ENCODE results near the gene DHPS. TPM values are rescaled to one million over a fixed set of nuclear protein-coding genes. Genes with fewer than 3 reads are reported as not detected.

Gene DHPS
- total RNA-seq, 1 donor from 2014 or later = 70.5 TPM

DNA sequence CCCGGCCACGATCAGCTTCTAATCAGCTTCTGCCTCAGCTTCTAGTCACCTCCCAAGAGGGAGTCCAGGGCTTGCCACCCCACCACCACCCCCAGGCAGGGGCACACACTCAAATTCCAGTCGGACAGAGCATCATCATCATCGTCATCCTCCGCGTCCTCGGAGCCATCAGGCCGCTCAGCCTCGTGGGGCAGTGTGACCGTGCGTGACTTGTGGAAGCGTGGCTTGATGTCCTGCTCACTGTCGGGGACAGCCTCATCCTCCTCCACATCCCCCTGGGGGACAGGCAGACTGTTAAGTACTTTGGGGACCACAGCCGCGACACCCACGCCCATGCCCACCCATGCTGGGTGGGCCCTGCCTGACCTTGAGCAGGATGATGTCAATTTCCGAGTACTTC lies 29.5 kb upstream of the DHPS start:
- H3K36me3 ChIP-seq = peaks cover 91% of the 10 kb centered on the region
- no peaks in the 10 kb centered on the region for H3K4me1 ChIP-seq
- H3K9me3 ChIP-seq = no peaks in the 10 kb centered on the region
- no peaks in the 10 kb centered on the region for H3K27me3 ChIP-seq
- no peak for DNase-seq
- TF ChIP-seq, protein P1, sequence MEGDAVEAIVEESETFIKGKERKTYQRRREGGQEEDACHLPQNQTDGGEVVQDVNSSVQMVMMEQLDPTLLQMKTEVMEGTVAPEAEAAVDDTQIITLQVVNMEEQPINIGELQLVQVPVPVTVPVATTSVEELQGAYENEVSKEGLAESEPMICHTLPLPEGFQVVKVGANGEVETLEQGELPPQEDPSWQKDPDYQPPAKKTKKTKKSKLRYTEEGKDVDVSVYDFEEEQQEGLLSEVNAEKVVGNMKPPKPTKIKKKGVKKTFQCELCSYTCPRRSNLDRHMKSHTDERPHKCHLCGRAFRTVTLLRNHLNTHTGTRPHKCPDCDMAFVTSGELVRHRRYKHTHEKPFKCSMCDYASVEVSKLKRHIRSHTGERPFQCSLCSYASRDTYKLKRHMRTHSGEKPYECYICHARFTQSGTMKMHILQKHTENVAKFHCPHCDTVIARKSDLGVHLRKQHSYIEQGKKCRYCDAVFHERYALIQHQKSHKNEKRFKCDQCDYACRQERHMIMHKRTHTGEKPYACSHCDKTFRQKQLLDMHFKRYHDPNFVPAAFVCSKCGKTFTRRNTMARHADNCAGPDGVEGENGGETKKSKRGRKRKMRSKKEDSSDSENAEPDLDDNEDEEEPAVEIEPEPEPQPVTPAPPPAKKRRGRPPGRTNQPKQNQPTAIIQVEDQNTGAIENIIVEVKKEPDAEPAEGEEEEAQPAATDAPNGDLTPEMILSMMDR (IDR thresholded peaks at IDR 0.05) = no peak
- ATAC-seq = no peak
- intact Hi-C loops (cut with DNase I) = no loop called here
- no peak overlapping the region for H3K27ac ChIP-seq
- no peak overlapping the region for H3K4me3 ChIP-seq

- TF ChIP-seq, protein P1 (IDR thresholded peaks at IDR 0.05) = no peak
- ATAC-seq (no peak), DNase-seq (no peak)
- H3K27ac ChIP-seq = no peak overlapping the region
- H3K9me3 ChIP-seq = no peaks in the 10 kb centered on the region
- H3K4me3 ChIP-seq = no peak overlapping the region
- intact Hi-C loops (cut with DNase I) = no loop called here
- peaks cover 94% of the 10 kb centered on the region for H3K36me3 ChIP-seq
- H3K4me1 ChIP-seq = no peaks in the 10 kb centered on the region
- no peaks in the 10 kb centered on the region for H3K27me3 ChIP-seq
Measured at GRCh38 chr19:12708641-12709040, 27.0 kb upstream of the DHPS start.

DNA sequence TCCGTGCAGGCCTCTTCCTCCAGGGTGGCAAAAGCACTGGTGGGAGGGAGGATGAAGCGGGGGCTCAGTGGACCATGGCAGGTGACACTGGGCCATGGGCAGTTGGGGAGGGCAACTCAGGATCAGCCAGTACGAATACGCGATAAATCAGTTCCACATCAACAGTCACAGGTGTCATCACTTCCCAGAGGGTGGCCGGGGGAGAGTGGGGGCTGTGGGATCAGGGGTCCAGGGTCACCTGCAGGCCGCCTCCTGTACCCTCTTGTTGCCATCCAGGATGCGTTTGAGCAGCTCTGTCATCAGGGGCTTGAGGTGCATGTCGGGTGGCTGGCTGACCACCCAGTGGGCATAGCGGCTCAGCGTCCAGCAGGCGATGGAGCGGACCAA lies 24.6 kb upstream of the DHPS start:
- no peak overlapping the region for H3K4me3 ChIP-seq
- no peaks in the 10 kb centered on the region for H3K4me1 ChIP-seq
- no peaks in the 10 kb centered on the region for H3K9me3 ChIP-seq
- no peak overlapping the region for H3K27ac ChIP-seq
- H3K27me3 ChIP-seq = no peaks in the 10 kb centered on the region
- intact Hi-C loops (cut with DNase I) = no loop called here
- DNase-seq = no peak
- H3K36me3 ChIP-seq = peaks cover 98% of the 10 kb centered on the region
- TF ChIP-seq, protein P1 (IDR thresholded peaks at IDR 0.05) = no peak
- ATAC-seq = no peak

- H3K4me3 ChIP-seq = no peak overlapping the region
- no peak for DNase-seq
- H3K4me1 ChIP-seq = no peaks in the 10 kb centered on the region
- TF ChIP-seq, protein P1 (IDR thresholded peaks at IDR 0.05) = no peak
- peaks cover 98% of the 10 kb centered on the region for H3K36me3 ChIP-seq
- intact Hi-C loops (cut with DNase I) = no loop called here
- no peaks in the 10 kb centered on the region for H3K9me3 ChIP-seq
- no peak overlapping the region for H3K27ac ChIP-seq
- H3K27me3 ChIP-seq = no peaks in the 10 kb centered on the region
- ATAC-seq = no peak
Measured at GRCh38 chr19:12705654-12706331, 24.1 kb upstream of the DHPS start.

GRCh38 chr19:12705169-12705568 lies 23.5 kb upstream of the DHPS start:
- TF ChIP-seq, protein P1 (IDR thresholded peaks at IDR 0.05) = no peak

GRCh38 chr19:12703046-12703445 lies 21.4 kb upstream of the DHPS start:
- DNase-seq (no peak), ATAC-seq (no peak)
- H3K36me3 ChIP-seq = peaks cover 83% of the 10 kb centered on the region
- H3K9me3 ChIP-seq = no peaks in the 10 kb centered on the region
- TF ChIP-seq, protein P1 (IDR thresholded peaks at IDR 0.05) = no peak
- intact Hi-C loops (cut with DNase I) = no loop called here
- H3K27me3 ChIP-seq = no peaks in the 10 kb centered on the region
- H3K4me3 ChIP-seq = no peak overlapping the region
- H3K4me1 ChIP-seq = no peaks in the 10 kb centered on the region
- no peak overlapping the region for H3K27ac ChIP-seq

More at GRCh38 chr19:12705169-12705568, 23.5 kb upstream of the DHPS start:
- H3K4me3 ChIP-seq = no peak overlapping the region
- H3K27ac ChIP-seq = no peak overlapping the region
- intact Hi-C loops (cut with DNase I) = no loop called here
- no peak for DNase-seq
- H3K27me3 ChIP-seq = no peaks in the 10 kb centered on the region
- ATAC-seq = no peak
- no peaks in the 10 kb centered on the region for H3K9me3 ChIP-seq
- H3K4me1 ChIP-seq = no peaks in the 10 kb centered on the region
- H3K36me3 ChIP-seq = peaks cover 96% of the 10 kb centered on the region

All from upper lobe of right lung (tissue), 1 donor.